Hematopoietic multipotent progenitor cell treated with erythropoietin and hydrocortisone succinate and interleukin-3 and kit ligand, for 8 days (in vitro differentiated cells): ENCODE data around the gene SKA1.

Experiments used
- DNase-seq: peaks from one replicate; pipeline ENCODE4 v3.0.0-alpha.2; 2015

The SKA1 gene, protein sequence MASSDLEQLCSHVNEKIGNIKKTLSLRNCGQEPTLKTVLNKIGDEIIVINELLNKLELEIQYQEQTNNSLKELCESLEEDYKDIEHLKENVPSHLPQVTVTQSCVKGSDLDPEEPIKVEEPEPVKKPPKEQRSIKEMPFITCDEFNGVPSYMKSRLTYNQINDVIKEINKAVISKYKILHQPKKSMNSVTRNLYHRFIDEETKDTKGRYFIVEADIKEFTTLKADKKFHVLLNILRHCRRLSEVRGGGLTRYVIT

DNA sequence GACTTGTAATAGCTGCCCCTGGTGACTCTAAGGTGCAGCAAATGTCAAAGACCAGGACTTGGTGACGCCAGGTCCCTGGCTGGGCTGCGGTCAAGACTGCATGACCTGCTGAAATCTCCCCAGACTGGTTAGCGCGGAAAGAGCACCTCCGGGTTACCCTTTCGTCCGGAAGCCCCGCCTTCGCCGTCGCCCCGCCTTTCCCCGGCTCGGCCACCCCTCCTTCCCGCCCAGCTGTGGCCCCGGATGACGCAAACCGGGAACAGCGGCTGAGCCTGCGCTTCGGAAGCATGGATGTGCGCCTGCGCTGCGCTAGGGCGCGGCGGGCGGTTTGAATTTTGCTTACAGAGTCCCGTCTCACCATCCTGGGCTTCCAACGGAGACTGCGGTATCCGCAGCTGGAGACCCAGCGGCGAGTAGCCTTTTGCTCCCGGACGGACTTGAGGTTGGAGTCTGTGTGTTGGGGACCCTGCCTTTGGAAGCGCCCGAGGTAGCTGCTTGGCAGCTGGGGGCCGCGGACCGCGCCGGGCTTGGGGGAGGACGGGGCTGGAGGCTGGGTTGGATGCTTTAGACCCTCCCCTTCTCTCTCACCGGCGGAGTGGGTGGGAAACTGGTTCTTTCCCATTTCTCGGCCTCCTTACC lies at the start of gene SKA1:
TSS of gene SKA1 (plus strand) at position 294 of the 639 bp plus-strand sequence. CDS start 785 bp downstream, outside the sequence.
- DNase-seq, result peak; percentile 94

- DNase-seq, result no peak
Observed at GRCh38 chr18:50327983-50328382, 46.9 kb upstream of the SKA1 start.

DNA sequence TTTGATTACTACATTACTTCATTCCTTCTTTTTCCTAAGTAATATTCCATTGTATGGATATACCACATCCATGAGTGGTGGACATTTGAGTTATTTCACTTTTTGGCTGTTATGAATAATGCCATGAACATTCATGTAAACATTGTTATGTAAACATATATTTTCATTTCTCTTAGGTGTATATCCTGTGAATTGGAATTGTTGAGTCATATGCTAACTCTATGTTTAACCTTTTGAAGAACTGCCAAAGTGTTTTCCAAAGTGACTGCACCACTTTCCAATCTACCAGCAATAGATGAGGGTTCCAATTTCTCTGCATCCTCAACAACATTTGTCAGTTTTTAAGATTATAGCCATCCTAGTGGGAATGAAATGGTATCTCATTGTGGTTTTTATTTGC lies 44.7 kb upstream of the SKA1 start:
- DNase-seq, result no peak

DNA sequence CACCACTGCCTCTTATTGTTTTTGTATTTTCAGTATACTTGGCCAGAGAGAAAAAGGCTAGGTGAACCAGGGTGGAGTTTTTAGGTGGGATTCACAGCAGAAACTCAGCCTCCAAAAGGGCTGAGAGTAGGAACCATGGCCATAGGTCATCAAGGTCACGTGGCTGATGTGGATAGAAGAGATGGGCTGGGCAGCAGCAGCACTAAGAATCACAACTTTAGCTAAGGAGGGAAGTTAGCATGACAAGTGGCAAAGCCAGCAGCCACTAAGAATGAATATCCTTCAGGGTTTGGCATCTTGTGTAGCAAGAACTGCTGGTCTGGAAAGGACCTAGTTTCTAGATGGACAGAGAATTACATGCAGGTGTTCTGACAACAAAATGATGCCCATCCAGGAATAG lies 43.2 kb upstream of the SKA1 start:
- DNase-seq, result no peak

- no peak for DNase-seq
Observed at GRCh38 chr18:50334546-50335152, 40.2 kb upstream of the SKA1 start.

DNA sequence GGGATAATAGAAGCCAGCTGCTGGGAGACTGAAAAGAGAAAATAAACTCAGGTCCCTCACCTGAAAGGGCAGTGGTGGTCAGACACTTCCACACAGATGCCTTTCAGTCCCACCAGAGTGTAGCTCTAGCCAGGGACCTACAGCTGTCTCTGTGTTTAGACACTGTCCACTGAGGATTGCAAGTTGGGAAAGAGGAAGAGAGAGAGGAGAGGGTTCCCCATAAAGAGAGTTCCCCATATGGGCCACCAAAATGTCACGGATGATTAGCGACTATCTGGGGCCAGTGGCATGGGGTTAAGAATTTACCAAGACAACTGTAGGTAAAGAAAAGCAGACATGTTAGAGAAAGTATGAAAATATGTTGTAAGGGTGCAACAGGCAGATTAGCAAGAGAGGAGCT lies 36.7 kb upstream of the SKA1 start:
- no peak for DNase-seq

DNA sequence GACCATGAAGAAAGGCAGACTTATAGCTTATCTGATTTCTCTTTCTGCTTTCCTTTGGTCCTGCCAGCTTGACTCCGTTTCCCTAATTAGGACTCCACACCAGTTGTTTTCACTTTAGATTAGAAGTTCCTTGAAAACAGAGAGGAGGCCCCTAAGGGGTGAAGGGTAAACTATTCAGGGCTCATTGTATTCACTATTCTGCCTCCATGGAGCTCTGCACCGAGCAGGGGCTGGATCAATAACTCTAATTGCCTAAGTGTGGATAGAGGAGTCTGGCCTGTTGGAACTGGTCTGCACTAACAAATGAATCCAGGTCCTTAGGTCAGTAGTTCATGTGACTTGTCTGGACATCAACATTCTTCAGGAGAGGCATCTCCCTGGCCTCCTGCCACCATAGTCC lies 36.1 kb upstream of the SKA1 start:
- no peak for DNase-seq

DNA sequence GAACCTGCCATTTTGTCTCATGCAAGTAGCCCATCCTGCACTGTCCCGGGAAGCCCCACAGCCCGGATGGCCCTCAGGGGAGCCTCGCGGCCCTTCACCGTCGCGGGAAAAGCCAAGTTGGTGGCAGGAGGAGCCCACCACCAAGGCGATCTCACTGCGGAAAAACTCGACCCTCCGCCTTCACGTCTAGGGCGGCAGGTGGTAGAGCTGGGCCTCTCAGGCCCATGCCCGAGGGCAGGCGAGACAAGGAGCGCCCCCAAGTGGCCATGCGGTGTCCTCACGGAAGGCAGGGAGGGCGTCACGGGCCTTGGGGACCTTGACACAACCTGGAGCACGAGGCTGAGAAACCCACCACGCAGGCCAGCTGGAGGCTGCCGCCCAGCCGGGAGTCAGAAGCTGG lies 34.8 kb upstream of the SKA1 start:
- no peak for DNase-seq

- no peak for DNase-seq
Observed at GRCh38 chr18:50341443-50341842, 33.4 kb upstream of the SKA1 start.

DNA sequence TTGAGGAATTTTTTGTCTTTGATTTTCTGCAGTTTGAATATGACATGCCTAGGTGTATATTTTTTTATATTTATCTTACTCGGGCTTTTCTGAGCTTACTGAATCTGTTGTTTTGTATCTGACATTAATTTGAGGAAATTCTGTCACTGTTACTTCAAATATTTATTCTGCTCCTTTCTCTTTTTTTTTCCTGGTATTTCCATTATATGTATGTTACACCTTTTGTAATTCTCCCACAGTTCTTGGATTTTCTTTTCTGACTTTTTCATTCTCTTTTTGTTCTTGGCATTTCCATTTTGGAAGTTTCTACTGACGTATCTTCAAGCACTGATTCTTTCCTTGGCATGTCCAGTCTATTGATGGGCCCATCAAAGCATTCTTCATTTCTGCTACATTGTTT lies 24.1 kb upstream of the SKA1 start:
- DNase-seq, result no peak

DNA sequence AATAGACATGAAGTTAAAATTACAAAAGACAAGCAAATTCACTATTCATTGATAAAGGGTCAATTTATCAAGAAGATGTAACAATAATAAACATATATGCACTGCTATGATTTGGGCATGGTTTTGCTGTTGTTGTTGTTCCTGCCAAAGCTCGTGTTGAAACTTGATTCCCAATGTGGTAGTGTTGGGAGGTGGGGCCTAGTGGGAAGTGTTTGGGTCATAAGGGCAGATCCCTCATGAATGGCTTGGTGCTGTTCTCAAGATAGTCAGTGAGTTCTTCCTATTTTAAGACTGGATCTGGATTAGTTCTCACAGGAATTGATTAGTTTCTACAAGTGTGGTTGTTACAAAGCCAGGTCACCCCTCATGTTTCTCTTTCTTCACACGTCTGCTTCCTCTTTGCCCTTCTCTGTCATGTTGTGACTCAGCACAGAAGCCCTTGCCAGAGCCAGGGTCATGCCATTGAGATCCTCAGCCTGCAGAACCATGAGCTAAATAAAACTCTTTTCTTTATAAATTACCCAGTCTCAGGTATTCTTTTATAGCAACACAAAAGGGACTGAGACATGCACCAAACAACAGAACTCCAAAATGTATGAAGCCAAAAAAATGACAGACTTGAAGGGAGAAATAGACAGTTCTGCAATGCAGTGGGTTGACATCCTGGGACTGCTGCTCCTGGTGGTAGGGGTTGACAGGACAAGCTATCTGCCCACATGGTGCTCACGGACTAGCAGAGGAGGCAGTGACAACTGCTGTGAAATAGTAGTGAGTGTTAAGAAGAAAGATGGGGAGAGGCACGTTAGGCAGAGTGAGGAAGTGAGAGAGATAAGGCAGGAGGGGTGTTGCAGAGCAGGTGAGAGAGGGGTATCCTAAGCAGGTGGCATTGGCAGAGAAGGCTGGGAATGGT lies 18.6 kb upstream of the SKA1 start:
- peak; percentile 33 for DNase-seq

- no peak for DNase-seq
Observed at GRCh38 chr18:50358844-50359243, 16.0 kb upstream of the SKA1 start.

DNA sequence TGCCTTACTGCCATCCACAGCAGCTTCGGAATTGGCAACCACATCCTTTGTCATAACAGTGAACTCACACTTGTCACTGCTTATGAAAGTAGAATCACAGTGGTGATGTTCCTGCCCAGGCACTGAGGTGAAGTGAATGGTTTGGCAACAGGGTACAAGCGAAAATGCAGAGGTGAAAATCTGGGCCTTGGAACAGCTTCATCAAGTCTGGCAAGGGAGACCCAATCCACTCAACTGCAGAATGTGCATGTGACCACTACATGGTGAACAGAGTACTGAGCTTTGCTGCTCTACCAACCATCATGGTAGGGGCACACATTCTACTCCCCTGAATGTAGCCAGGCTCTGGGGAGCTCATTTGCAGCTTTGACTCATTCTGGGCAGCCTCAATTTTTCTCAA lies 15.0 kb upstream of the SKA1 start:
- DNase-seq, result no peak

- no peak for DNase-seq
Observed at GRCh38 chr18:50360611-50361010, 14.2 kb upstream of the SKA1 start.

DNA sequence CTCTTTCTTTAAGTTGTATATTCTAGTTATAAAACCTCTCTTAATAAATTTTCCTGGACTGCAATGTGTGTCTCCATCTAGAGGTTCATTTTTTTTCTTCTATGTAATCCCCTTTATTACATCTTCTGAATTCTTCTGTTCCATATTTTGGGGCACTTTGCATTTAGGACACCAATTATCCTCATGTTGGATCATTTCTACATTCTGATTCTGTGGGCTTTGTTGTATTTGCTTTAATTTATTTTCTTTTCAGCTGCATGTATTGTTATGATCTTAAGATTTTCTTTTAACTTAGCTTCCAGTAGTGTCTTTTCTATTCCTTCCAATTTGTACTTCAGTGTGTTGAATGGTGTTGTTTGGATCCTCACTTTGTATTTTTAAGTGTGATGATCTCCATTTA lies 5.2 kb upstream of the SKA1 start:
- DNase-seq, result no peak

DNA sequence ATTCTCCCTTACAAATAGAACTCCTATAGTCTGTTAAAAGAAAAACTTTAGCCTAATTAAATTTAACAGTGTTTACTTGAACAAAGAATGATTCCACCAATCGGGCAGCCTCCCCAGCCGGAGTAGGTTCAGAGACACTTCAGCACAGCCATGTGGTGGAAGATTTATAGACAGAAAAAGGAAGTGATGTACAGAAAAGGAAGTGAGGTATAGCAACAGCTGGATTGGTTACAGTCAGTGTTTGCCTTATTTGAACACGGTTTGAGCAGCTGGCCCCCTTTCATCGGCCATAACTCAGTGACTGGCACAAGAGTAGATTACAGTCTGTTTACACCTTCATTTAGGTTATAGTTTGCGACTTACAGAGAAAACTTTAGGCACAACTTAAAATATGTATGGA lies 2.1 kb upstream of the SKA1 start:
- no peak for DNase-seq

DNA sequence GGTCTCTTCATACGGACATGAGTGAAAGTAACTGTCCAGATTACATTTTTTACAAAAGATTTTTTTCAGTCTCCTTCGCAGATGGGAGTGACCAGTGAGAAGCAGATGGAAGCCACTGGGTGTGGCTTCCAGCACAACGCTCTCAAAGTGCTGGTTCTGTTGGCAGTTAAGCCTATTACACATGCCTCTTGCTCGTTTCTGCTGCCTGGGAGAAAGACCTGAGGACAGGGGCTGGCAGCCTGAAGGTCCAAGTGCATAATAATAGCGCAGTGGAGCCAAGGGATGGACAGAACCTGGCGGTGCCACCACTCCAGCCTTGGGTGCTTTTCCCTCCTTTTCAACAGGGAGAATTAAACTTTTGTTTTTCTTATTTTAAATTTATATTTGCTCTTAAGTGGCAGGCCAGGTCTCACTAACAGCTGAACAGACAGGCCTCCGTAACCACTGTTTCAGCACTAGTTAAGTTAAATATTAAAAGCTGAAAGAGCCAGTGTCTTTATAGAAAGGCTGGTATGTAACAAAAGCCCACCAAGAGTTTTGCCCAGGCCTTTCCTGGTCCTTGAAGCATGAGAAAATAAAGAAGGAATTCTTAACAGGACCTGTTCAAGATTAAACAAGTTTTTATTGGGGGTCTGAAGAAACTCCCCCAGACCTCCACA lies 1.2 kb upstream of the SKA1 start:
- DNase-seq, result no peak

DNA sequence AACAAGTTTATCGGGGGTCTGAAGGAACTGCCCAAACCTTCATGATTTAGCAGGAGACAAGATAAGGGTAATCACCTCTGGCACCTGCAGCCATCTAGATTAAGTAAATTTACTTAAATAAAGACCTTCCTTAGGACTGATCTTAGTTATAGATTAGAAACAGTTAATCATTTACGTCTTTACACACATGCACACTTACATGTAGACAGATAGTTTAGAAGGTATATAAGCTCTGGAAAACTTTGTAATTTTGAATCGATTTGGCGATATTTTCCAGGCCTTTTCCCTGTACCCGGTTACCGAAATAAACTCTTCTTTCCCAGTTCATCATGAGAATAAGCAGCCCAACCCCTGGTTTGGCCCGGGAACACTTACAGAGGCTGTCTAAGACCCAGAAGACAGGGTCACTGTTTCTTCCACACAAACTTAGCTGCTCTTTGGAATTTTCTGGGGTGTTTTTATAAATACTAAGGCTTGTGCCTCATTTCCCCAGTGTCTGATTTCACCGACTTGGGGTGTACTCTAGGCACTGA lies 560 bp upstream of the SKA1 start:
- DNase-seq, result no peak

DNA sequence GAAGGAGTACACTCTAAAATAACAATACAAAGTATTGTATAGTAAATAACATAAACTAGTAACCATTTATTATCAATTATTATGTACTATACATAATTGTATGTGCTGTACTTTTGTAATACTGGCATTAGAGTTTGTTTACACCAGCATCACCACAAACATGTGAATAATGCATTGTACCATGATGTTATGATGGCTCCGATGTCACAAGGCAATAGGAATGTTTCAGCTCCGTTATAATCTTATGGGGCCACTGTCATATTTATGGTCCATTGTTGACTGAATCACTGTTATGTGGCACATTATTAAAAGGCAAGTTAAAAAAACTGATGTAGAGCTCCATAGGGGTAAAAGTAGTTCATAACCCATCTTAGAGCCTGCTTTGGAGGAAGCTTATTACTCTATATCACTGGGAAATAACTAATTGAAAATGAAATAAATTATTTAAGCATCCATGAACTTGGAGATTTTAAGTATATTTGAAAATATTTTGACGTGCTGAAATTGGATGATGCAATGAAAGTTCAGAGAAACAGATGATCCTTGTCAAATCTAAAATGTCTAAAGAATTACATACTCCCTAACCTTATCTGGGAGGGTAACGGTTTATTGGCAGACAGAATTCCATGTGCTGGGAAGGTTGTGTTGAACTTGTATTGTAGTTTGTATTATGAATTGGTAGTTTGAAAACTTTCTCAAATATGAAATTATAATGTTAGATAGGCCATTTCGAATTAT lies 2.4 kb downstream of the SKA1 start:
- no peak for DNase-seq

DNA sequence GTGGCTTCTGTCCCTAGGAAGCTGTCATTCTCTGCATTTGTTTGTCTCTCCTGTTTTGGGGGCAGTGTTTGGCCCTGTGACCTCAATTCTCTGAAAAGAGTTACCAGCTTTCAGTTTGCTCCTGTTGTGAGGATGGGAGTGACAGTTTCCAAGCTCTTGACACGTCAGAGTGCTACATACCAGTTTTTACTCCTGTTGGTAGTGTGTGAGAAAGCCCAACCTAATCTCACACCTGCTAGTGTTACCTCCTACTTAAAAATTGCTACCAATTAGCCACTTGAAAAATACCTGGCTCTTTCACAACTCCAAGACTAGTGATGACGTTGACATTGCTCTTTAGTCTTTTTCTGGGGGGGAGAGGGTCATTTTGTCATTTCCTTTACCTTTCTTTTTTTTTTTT lies 14.1 kb downstream of the SKA1 start:
- no peak for DNase-seq

GRCh38 chr18:50393802-50394201 lies 19.0 kb downstream of the SKA1 start:
- DNase-seq, result no peak

DNA sequence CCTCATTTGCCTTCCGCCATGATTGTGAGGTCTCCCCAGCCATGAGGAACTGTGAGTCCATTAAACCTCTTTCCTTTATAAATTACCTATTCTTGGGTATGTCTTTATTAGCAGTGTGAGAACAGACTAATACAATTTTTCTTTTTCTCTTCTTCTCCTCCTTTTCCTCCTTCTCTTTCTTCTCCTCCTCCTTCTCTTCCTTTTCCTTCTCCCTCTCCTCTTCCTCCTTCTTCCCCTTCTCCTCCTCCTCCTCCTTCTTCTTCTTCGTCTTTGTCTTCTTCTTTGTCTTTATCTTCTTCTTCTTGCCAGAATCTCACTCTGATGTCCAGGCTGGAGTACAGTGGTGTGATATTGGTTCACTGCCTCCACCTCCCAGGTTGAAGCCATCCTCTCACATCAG lies 20.2 kb downstream of the SKA1 start:
- DNase-seq, result no peak
